GM18520 (cell line): Measurements from ENCODE around the gene CARMIL1.
"Not testable (repeated sequence)": the region's sequence is repeated elsewhere in the genome, so short reads cannot be mapped to it uniquely, and the experiment has no call there.

Experiments used
- ATAC-seq: cut with Tn5 transposase; IDR thresholded peaks from one replicate; pipeline ENCODE4 v1.9.1; 2021; ENCODE audit not compliant: unreplicated experiment

CARMIL1 gene

GRCh38 chr6:25435416-25435985 is 156.3 kb downstream of the CARMIL1 start:
- no peak for ATAC-seq

GRCh38 chr6:25436760-25437159 is 157.6 kb downstream of the CARMIL1 start:
- no peak for ATAC-seq

GRCh38 chr6:25439368-25439767 is 160.2 kb downstream of the CARMIL1 start:
- no peak for ATAC-seq

- ATAC-seq = no peak
These were observed 162.6 kb downstream of the CARMIL1 start for GRCh38 chr6:25441663-25442270.

- no peak for ATAC-seq
These were observed 163.7 kb downstream of the CARMIL1 start for GRCh38 chr6:25442898-25443297.

GRCh38 chr6:25444521-25444920 is 165.3 kb downstream of the CARMIL1 start:
- not testable (repeated sequence) for ATAC-seq

GRCh38 chr6:25446830-25447569 is 167.8 kb downstream of the CARMIL1 start:
- no peak for ATAC-seq

- no peak for ATAC-seq
These were observed 168.4 kb downstream of the CARMIL1 start for GRCh38 chr6:25447570-25447929.

- no peak for ATAC-seq
These were observed 169.9 kb downstream of the CARMIL1 start for GRCh38 chr6:25448965-25449538.

- ATAC-seq = no peak
These were observed 170.6 kb downstream of the CARMIL1 start for GRCh38 chr6:25449774-25450173.

GRCh38 chr6:25450469-25451198 is 171.5 kb downstream of the CARMIL1 start:
- no peak for ATAC-seq

- no peak for ATAC-seq
These were observed 172.9 kb downstream of the CARMIL1 start for GRCh38 chr6:25452031-25452430.

- no peak for ATAC-seq
These were observed 174.1 kb downstream of the CARMIL1 start for GRCh38 chr6:25453288-25453687.

- no peak for ATAC-seq
These were observed 175.0 kb downstream of the CARMIL1 start for GRCh38 chr6:25454136-25454535.

- no peak for ATAC-seq
These were observed 177.3 kb downstream of the CARMIL1 start for GRCh38 chr6:25456249-25457040.

GRCh38 chr6:25457516-25457915 is 178.3 kb downstream of the CARMIL1 start:
- no peak for ATAC-seq

- ATAC-seq = no peak
These were observed 179.3 kb downstream of the CARMIL1 start for GRCh38 chr6:25458485-25458884.

- ATAC-seq = no peak
These were observed 183.2 kb downstream of the CARMIL1 start for GRCh38 chr6:25462235-25462897.

- ATAC-seq = no peak
These were observed 184.3 kb downstream of the CARMIL1 start for GRCh38 chr6:25463441-25463840.

GRCh38 chr6:25464225-25464624 is 185.1 kb downstream of the CARMIL1 start:
- no peak for ATAC-seq
